HG03064 (cell line): ENCODE results near the gene AFAP1L2.
"Not testable (repeated sequence)": the region's sequence is repeated elsewhere in the genome, so short reads cannot be mapped to it uniquely, and the experiment has no call there.

Experiments
- ATAC-seq: cut with Tn5 transposase; IDR thresholded peaks from one replicate; pipeline ENCODE4 v1.9.1; 2021; ENCODE audit warnings: low read depth; ENCODE audit not compliant: unreplicated experiment

AFAP1L2 gene

DNA sequence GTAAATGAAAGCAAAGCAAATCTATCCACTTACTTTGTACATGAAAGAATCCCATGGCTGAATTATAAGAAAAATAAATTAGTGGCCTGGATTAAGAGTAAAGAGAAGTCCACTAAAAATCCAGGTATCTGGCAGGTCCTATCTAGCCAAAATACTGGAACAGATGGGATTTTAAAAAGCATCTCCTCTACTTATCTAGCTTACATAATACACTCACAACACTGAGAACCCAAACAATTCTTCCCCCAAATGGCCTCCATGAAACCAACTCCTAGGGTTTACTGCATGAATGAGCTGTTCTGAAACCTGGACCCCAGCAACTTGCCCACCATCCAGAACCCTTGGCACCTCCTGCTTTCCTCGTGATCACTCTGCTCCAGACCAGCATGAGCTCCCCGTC is 61.3 kb downstream of the AFAP1L2 start:
- no peak for ATAC-seq

DNA sequence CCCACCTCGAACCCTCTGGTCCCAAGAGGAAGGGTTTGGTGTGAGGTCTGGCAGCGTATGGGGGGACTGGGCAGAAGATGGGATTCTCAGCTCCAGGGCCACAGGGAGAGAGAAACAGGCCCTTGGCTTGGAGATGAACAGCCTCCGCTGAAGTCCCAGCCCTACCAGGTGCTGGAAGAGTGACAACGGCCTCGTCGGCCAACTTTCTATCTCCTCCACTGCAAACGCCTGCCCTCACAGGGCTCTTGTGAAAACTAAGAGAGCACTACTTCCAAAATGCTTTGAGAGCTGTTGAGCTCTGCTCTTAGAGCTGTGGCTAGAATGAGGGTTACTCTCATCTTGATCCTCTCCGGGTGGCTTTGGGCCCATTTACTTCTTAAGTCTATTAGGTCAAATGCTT is 63.5 kb downstream of the AFAP1L2 start:
- no peak for ATAC-seq

DNA sequence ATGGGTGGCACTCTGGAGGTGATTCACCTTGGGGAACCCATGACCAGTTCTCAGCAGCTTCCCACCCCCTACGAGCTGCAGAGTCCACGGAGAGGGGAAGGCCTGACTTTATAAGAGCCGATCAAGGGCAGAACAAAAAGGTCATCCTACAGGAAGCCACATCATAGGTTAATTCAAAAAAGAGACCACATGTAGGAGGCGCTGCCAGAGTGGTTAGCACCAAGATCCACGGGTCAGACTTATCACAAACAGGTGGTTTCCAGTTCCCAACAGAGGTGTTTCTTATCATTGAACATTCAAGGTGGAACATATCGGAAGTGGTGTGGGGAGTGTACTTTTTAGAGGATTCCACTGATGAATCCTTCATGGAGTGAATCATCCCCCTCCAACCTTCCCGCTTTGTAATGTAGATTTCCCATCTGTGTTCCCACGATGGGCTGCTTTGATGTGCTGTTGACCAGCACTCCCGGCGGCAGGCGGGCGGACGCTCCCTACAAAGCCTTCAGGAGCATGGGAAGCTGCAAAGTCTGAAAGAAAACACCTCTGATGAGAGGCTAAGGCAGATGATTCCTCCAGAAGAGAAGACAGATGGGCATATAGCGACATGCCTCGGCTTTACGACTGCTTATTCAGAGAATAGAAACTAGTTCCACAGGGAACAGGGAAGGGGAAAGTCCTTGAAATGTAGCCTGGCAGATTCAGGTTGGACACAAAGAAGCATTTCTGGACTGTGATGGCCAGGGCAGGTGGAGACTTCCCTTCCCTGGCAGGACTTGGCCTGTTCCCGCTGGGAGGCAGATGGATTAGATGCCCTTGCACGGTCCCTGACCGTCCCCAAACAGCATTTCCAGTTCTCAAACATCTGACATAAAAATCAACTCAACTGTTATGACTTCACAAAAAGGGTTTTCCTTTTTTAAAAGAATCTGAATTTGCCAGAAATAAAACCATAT is 66.5 kb downstream of the AFAP1L2 start:
- no peak for ATAC-seq

DNA sequence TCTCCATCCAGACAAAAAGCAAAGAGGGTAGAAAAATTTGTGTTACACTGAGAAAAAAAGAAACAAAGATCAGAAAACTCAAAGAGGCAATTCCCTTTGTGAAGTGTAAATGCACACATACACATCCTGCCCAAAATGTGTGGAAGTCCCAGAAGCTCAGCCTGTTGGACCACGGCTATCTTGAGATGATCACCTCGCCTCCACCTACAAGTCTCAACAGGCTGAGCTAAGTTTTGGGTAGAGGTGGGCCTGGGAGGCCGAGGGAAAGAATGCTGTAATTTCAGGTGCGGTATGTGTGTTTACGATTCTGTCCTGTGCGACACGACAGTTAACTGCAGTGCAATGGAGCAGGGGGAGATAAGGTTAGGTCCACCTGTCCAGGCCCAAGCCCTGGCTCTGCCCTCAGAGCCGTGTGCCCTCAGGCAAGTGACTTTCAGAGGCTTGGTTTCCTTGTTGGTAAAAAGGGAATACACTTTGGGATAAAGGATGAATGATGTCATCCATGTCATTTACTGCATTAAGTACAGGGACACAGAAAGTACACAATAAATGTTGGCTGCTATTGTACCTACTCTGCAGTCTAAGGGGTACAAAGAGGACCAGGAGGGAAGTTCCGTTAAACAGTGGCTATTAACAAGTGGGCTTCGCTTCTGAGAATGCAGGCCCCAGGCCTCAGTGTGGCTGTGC is 67.3 kb downstream of the AFAP1L2 start:
- no peak for ATAC-seq

DNA sequence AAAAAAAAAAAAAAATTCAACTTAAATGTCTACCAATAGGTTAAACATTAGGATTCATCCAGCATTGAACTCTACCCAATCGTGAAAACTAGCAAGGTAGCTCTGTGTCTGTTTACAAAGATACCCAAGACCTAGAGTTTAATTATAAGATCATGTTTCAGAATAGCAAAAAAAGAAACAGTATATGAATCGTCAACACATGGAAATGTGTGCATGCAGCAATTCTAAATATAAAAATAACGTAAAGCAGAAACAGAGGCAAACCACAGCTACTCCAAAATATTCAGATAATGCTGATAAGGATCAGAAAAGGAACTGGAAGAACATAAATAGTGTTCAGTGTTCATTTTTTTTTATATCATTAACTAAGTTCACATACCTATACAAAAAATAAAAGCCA is 68.7 kb downstream of the AFAP1L2 start:
- no peak for ATAC-seq

DNA sequence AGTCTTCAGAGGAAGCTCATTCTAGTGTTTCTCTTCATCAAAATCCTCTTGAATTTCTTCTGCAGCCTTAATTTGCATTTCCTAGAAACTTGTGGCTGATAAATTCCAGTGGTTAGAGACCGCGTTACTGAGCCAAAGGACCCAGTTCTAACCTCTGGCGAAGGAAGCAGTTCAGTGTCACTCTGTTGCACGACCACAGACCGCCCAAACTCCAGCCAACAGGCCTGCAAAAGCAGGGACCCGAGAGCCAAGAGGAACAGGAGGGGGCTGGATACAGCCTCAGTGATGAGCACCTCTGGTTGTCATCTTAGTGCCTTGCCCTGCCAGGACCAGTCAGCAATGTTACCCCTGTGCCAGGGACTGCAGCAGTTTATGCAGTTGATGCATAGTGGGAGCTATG is 70.0 kb downstream of the AFAP1L2 start:
- no peak for ATAC-seq

DNA sequence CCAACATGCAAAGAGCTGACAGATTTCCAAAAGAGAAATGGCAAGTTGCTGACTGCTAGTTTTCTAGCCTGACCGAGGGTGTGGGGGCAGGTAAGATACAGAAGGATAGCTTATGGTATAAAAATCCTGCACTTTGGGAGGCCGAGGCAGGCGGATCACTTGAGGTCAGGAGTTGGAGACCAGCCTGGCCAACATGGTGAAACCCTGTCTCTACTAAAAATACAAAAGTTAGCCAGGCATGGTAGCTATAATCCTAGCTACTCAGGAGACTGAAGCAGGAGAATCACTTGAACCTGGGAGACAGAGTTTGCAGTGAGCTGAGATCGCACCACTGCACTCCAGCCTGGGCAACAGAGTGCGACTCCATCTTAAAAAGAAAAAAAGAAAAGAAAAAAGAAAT is 70.9 kb downstream of the AFAP1L2 start:
- not testable (repeated sequence) for ATAC-seq

DNA sequence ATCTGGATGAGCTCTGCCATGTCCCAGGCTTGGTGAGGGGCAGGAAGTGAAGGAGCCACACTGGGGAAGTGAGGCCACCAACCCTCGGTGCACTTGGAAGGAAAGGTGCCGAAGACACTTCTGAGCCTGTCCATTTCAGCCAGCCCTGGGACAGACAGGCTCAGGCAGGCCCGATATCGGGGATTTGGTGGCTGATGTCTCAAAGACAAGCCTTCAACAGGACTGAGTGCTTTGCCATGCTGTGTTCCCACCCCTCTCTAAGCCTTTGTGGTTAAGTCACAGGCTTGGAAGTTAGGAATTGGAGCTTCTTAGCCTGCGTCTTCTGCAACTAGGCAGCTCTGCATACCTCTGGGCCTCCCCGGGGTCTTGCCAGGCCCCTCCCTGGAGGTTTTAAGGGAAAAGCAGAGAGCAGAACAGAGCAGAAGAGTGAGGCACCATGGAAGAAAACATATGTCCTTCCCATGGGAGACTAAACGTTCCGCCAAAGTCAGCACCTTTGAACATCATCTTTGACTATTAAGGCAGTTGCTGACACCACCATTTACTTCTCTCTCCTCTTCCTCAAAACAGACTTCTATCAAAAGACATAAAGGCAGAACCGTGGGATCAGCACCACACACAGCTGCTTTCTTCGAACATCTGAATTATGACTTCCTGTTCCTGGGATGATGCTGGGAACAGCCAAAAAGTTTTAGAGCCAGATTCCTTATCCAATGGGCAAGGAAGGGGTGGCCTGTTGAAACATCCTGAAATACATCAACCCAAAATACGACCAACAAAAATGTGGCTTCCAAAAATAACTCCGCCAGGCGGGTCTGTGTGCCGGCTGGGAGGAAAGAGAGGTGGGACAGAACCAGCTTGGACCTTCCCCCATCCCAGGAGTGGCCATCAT is 71.8 kb downstream of the AFAP1L2 start:
- ATAC-seq: no peak

DNA sequence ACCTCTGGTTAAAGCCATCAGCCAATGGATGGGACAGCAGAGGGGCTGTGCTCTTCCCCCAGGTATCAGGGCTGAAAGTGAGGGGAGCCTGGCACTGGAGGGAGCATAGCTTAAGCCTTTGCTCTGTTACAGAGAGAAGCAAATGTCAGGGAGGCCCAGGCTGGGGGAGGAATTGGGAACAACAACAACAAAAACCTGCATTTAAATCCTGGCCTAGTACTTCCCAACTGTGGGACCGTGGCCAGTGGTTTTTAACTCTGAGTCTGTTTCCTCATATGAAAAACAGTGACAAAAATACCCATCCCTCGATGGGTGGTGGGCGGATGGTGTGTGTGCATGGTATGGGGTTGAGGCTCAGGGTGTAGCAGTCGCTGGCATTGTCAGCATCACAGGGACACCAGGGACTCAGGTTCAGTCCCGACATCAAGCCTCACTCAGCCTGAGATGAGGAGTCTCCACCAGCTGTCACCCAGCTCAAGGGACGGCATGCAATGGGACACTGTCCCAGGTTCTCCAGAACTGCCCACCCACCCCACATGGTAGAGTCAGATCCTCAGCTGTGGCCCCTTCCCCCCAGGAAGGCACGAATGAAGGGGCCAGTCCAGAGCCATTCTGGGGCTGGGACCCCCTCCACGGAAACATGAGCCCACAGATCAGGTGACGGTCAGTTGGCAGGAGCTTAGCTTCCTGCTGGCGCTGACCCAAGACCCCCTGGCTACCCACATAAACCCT is 74.5 kb downstream of the AFAP1L2 start:
- no peak for ATAC-seq

DNA sequence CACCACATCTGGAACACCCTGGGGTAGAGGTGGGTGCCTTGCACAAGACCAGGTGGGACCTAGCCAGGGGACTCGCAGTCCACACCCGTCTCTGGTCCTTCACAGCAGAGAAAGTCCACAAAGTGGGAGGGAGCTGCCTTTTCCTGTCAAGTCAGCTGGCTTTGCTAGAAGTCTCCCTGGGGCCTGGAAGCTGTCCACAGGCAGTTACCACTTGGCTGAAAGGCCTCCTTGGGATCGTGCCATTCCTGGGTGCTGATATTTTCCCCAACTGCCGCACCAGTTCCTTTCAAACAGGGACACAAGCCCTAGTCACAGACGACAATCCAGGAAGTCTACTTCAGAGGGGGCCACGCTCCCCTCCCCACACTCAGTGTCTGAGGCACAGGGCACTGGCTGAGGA is 75.4 kb downstream of the AFAP1L2 start:
- no peak for ATAC-seq

DNA sequence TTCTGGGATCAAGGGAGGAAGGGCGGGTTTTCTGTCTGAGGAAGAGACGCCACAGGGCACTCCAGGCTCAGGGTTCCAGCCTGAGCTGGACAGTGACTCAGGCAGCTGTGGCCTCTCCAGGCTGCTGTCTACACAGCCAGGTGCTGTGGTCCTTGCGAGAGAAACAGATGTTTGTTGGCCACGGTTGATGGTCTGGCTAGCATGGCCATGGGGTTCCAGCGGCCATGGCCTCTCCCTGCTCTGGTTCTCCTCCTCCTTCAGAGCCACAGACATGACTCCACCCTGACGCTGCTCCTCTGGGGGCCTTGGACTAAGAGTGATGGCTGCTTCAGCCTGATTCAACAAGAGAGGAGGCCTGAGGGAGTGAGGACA is 75.9 kb downstream of the AFAP1L2 start:
- ATAC-seq: no peak

DNA sequence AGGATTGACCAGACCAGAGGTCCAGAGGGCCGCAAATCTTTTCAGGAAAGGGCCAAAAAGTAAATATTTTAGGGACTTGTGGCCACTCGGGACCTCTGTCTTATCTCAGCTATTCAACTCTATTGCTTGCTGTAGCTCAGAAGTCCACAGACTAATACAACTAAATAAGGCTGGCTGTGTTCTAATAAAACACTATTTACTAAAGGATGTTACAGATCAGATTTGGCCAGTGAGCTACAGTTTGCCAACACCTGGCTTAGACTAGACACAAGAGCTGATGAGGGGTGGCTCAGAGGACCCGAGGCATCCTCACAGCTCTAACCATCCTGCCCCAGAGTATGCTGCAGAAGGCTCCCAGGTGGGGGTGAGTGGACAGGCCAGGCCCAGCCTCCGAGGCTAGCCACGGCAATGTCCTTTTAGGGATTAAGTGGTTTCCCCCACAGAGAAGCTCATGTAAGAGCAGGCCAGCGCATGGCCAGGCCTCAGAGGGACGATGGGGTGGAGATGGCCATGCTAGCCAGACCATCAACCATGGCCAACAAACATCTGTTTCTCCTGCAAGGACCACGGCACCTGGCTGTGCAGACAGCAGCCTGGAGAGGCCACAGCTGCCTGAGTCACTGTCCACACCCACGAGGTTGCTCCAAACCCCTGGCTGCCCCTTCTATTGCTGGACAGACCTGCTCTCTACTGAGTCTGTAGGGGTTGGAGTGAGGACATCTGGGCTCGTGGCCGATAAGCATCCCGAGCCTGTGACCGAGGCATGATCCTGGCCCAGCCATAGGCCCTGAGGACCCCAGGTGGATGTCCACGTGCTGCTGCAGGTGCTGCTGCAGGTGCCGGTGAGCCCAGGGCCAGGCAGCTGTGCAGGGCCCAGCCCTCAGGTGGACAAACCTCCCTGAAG is 76.5 kb downstream of the AFAP1L2 start:
- ATAC-seq: no peak

DNA sequence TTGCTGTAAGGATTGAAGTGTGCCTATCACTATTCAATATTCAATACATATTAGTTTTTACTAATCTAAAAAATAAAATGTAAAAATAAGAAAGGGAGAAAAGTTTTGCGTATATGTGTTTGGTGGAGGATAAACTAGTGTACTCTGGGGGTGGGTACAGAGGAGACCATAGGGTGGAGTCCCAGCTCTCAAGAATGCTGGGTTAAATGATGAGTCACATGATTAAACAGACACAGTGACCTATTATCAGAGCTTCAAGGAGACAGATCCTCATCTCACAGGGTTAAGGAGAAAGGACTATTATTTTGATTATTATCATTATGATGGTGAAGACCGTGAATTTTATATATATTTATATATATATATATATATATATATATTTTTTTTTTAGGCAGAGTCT is 77.5 kb downstream of the AFAP1L2 start:
- ATAC-seq: no peak

DNA sequence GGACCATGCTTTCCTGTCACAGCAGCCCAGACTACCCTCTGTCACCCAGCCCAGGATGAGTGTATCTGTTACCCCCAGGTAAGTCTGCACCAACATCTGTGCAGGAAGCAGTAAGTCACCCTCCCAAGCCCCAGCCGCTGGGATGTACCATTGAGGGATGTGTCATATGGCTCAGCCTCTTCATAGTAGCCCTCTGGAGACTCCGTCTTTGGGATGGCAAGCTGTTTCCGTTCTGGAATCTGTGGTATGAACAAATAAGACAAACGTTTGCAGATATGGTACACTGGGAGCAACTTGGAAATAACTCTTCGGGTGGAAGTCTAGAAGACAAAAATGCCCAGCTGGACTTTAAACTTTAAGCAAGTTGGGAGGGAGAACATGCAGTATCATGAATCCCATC is 81.3 kb downstream of the AFAP1L2 start:
- no peak for ATAC-seq

DNA sequence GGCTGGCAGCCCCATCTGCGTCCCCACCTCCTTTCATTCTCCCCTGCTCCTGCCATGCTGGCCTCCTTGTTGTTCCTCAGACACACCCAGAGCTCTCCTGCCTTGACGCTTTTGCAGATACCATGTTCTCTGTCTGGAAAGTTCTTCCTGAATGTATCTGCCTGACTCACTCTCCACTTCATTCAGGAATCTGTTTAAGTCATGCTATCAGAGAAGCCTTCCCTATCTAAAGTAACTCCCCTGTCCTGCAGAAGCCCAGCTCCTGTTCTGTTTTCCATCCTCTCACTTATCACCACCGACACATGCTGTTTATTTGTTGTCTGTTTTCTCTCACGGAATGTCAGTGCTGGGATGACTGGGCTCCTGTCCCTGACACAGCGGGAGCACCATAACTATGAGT is 82.0 kb downstream of the AFAP1L2 start:
- ATAC-seq: no peak

DNA sequence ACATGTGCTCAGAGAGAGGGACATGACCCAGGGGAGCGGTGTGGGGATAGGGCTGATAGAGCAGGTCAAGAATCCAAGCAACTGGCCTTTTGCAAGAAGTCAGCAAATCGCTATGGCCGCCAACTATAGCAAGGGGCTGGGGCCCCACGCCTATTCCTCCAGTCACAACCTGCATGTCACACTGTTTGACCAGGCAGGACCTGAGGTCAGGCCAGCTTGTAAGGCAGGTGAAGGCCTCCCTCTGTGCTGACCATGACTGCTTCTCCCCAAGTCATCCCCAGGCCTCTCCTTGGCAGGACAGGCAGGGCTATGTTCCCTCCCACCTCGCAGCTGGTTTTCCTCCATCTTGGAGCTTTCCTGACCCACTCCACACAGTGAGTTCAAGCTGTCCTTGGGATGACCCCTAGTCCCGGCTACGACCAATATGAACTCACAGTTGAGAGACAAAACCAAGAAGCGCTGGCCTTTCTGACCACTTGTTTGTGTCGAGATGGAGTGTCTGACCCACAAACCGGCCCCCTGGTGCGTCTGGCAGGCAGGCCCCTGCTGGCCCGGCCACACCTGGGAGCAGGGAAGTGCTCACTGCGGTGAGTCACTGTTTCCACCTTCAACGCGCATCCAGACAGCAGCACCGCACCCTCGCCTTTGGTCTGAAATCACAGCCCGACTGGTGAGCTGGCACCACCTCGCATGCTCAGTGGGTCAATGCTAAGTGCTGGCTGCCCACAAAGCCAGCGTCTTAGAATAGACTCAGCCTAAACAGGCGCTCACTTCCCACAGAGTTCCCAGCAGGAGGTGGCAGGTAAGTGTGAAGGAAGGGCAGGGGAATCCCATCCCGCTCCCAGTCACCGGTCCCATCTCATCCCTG is 83.8 kb downstream of the AFAP1L2 start:
- ATAC-seq: no peak

DNA sequence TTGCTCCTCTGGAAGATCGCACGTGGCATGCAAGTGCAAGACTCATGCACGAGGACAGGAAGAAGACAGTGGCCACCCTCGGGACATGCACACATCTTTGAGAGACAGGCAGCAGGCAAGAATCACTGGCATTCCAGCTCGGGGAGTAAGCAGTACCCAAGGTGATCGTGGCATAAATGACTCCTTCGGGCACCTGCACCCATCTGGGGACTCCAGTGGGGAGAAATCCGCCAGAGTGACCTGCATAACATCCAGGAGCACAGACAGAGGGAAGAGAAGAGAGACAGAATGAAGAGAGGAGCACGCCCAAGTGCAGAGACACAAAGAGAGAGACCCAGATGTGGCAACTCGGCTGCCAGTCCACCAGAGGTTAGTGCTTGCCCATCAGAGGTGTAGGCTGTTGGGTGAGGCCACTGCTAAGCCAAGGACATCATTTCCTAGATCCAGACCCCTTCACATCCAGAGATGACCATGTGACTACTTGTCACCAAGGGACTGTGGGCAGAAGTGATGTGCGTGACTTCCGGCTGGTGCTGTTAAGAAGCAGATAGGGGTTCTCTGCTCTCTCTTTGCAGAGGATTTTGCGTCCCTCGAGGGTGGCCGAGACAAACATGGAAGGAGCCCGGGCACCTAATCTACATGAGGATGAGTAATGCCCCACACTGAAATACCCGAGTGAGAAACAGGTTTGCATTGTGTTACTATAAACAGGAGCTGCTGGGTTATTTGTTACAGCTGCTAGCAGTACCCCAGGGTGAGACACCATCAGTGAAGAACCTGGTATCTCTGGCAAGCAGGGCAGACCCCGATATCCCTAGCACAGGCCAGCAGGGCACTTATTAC is 84.7 kb downstream of the AFAP1L2 start:
- no peak for ATAC-seq

DNA sequence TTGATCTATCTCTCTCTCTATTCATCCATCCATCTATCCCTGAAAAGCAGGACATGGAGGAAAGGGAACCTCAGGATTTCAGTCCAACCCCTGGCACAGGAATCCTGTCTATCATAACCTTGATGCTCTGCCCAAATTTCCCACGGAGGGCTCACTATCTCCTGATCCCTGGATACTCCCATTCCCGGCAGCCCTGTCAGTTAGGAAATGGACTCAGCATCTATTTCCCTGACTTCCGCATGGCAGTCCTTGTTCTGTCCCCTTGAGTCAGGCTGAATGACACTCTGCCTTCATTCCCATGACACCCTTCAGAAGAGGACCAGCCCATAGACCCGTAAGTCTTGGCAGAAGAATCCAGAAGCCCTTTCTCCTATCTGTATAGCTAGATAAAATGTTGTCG is 87.6 kb downstream of the AFAP1L2 start:
- ATAC-seq: no peak
